GM21786 (cell line): ENCODE results near the gene CYSLTR2.
"Not testable (repeated sequence)": the region's sequence is repeated elsewhere in the genome, so short reads cannot be mapped to it uniquely, and the experiment has no call there.

ENCODE experiments used
- ATAC-seq: cut with Tn5 transposase; IDR thresholded peaks from one replicate; pipeline ENCODE4 v1.9.1; 2021; ENCODE audit not compliant: unreplicated experiment

CYSLTR2 gene

GRCh38 chr13:48686636-48687210 is 33.0 kb downstream of the CYSLTR2 start:
- no peak for ATAC-seq

DNA sequence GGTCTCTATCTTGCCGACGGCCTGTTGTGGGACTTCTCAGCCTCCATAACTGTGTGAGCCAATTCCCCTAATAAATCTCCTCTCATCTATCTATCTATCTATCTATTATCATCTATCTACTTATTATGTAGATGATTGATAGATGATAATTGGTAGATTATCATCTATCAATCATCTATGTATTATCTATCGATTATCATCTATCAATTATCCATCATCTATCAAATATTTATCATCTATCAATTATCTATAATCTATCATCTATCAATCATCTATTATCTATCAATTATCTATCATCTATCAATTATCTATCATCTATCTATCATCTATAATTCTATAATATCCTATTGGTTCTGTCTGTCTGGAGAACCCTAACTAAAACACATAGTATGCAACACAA is 33.5 kb downstream of the CYSLTR2 start:
- no peak for ATAC-seq

GRCh38 chr13:48693998-48694397 is 40.3 kb downstream of the CYSLTR2 start:
- ATAC-seq, result no peak

DNA sequence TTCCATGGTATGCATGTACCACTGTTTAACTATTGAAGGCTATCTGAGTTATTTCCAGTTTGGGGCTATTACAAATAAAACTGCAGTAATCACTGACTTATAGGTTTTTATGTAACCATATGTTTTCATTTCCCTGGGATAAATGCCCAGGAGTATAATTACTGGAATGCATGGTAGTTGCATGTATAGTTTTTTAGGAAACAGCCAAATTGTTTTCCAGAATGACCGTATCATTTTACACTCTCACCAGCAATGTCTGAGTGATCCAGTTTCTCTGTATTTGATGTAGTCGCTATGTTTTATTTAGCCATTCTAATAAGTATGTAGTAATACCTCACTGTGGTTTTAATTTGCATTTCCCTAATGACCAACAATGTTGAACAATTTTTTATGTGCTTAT is 42.0 kb downstream of the CYSLTR2 start:
- ATAC-seq, result no peak

DNA sequence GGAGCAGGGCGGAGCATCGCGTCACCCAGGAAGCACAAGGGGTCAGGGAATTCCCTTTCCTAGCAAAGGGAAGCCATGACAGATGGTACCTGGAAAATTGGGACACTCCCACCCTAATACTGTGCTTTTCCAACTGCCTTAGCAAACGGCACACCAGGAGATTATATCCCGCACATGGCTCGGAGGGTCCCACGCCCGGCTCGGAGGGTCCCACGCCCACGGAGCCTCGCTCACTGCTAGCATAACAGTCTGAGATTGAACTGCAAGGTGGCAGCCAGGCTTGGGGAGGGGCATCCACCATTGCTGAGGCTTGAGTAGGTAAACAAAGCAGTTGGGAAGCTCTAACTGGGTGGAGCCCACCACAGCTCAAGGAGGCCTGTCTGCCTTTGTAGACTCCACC is 42.9 kb downstream of the CYSLTR2 start:
- ATAC-seq, result not testable (repeated sequence)

- no peak for ATAC-seq
Observed at GRCh38 chr13:48707405-48707804, 53.7 kb downstream of the CYSLTR2 start.

GRCh38 chr13:48708764-48709163 is 55.0 kb downstream of the CYSLTR2 start:
- ATAC-seq, result no peak

- ATAC-seq, result no peak
Observed at GRCh38 chr13:48709213-48709612, 55.5 kb downstream of the CYSLTR2 start.

DNA sequence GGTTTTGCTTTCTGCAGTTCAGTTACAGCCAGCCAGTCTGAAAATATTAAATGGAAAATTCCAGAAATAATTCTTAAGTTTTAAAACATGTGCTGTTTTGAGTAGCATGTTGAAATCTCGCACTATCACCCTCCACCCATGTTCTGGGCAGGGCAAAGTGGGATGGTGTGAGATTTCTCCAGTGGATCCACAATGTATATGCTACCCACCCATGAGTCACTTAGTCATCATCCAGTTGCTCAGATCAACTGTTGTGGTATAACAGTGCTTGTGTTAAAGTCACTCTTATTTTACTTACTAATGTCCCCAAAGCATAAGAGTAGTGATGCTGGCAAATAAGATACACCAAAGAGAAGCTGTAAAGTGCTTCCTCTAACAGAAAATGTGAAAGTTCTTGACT is 56.4 kb downstream of the CYSLTR2 start:
- no peak for ATAC-seq

DNA sequence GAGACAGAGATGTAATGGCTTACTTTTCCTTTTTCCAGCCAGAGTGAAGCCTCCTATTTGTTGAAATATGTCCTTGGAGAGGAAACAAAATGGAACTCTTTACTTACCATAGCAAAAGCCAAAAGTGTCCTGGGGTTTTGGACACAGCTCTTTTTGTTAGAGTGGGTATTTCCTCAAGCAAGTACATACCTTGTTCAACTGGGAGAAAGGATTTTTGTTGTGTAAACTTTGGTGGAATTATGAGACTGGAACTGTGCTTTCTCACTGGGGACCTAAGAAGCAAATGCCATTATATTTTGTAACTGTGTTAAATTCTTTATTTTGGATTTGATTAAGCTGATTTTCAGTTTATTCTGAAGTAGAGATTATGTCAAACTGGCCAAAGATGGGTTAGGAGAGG is 58.4 kb downstream of the CYSLTR2 start:
- no peak for ATAC-seq

GRCh38 chr13:48715977-48716376 is 62.2 kb downstream of the CYSLTR2 start:
- ATAC-seq, result no peak

- no peak for ATAC-seq
Observed at GRCh38 chr13:48720621-48721020, 66.9 kb downstream of the CYSLTR2 start.

DNA sequence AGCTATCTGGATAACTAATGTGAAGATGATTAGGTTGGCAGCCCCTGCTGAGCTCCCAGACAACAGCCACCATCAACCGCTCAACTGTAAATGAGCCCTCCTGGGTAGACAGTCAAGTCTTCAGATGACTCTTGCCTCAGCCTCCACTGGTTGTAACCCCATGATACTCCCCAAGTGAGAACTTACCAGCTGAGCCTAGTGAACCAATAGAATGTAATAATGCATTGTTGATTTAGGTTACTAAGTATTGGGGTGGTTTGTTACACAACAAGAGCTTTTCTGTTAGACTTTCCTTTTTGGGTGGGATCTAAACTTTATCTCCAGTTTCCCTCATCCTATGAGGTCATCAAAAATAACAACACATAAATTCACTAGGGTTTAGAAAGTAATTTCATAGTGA is 69.4 kb downstream of the CYSLTR2 start:
- ATAC-seq, result no peak

- no peak for ATAC-seq
Observed at GRCh38 chr13:48725271-48725670, 71.5 kb downstream of the CYSLTR2 start.

DNA sequence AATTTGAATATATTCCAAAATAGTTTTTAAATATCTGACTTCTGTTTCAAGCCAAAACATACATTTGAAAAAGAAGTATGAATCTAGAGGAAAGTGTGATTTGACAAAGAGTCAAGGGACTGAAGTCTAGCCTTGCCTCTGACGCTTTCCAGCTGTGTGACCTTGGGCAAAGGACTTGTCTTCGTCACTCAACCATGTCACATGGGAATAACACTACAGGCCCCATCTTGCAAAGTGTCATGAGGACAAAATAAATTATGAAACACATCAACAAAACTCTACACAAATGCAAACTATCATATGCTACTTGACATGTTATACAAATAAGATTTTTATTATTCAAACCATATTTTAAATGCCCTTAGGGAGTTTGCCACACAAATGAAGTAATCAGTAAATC is 73.0 kb downstream of the CYSLTR2 start:
- ATAC-seq, result no peak

DNA sequence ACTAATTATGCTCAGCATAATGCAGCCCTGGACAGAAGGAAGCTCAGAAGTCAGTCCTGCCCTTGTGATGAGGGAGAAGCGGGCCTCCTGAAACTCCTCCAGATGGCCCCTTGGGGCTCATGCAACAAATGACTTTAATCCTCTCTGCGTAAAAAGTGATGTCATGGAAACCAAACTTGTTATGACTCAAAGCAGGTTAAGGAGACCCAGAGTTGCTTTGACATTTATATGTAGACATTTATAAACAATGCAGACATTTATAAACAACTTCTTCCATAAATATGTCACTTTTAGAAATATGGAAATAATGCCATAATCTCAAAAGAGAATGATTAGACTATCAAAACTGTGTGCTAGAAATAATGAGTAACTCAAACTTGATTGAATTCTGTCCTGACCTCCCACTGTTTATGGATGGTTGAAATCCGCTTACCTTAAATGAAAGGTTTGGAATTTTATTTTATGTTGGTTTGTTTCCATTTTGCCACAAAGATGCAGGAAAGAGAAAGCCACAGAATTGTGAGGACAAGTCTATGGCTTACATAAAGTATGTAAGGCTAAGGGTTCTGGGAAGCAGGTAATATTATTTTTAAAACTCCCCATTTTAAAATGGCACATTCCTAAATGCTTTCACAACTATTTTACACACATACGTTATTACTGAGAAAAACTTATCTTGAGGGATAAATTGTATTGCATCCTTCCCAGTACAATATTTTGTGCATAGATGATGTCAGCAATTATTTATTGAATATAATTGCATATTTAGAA is 73.7 kb downstream of the CYSLTR2 start:
- ATAC-seq, result no peak

DNA sequence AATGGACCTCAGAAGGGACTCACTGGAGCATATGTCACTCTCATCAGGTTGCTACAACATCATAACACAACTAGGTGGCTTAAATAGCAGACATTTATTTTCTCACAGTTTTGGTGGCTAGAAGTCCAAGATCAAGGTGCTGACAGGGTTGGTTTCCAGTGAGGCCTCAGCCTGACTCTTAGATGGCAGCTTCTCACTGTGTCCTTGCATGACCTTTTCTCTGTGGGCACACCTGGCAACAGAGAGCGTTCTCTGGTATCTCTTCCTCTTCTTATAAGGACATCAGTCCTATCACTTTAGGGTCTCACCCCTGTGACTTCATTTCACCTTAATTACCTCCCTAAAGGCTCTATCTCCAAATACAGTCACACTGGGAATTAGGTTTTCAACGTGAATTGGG is 74.5 kb downstream of the CYSLTR2 start:
- no peak for ATAC-seq

DNA sequence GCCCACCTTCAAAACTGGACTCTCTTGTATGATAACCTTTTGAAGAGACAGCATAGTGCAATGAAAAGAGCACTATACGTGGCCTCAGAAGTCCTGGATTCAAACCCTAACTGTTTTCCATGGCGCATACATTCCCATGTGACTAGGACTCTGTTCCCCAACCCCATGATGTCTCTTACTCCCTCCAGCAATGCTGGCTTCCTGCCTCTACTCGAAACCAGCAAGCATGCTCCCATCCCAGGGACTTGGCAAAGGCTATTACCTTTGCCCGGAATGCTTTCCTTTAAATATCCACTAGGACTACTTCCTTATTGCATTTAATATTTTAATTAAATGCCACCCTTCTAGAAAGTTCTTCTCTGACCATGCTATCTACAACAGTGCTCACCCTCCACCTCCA is 75.1 kb downstream of the CYSLTR2 start:
- ATAC-seq, result no peak

GRCh38 chr13:48729856-48730255 is 76.1 kb downstream of the CYSLTR2 start:
- no peak for ATAC-seq

DNA sequence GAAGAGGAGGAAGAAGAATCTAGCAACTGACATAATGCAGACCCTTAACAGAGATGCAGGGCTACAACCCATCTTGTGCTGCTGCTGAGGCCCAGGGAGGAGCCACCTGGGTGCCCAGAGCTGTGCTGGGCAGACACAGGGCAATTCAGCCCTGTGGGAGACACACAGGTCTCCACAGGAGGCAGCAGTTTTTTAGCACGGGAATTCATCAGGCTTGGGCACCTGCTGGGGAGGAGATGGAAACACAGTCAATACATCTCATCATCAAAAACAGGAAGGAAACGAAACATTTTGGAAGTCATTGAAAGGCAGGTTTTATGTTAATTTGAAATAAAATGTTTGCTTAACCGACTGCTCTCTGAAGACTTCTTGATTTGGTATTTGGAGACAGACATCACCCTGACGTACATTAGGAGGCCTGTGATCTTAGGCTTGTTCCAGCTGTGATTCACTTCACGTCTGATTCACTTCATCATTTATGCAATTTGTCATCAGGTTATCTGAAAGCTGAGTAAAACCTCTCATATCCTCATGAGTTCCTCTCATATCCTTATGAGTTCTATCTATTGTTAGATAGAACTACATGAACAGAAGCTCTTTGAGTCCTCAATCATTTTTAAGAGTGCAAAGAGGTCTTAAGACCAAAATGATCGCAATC is 77.4 kb downstream of the CYSLTR2 start:
- no peak for ATAC-seq

GRCh38 chr13:48731957-48732569 is 78.3 kb downstream of the CYSLTR2 start:
- peak; percentile 53 for ATAC-seq
